SK-N-SH (cell line): Measurements from ENCODE around the gene MPST. TPM values are rescaled to one million over a fixed set of nuclear protein-coding genes. Genes with fewer than 3 reads are reported as not detected.

Experiments
- CTCF ChIA-PET: fragments of 300-600, 350-600 bp; formaldehyde crosslinking; extraction: SDS; loops from one replicate; lab custom pipeline; 2021; lab: Yijun Ruan, JAX
- POLR2A ChIA-PET: fragments of 350-600 bp; sonication (Branson Sonifier 250); formaldehyde crosslinking; extraction: SDS; loops from one replicate; lab custom pipeline; 2020; ENCODE audit warnings: antibody characterized with exemption, inconsistent platforms; lab: Yijun Ruan, JAX
- DNase-seq: peaks from one replicate; pipeline ENCODE4 v3.0.0; 2012
- H2AFZ ChIP-seq: fragments of 200-600 bp; sonication (generic); 2 replicates; pipeline ENCODE4 v1.8.1; 2016; ENCODE audit warnings: antibody characterized with exemption, mild to moderate bottlenecking, low read depth
- H3F3A ChIP-seq: fragments of 200-600 bp; sonication (generic); replicated peaks from 2 replicates; pipeline ENCODE3; 2016; ENCODE audit warnings: antibody characterized with exemption, mild to moderate bottlenecking; ENCODE audit not compliant: insufficient read depth
- H3K27ac ChIP-seq, 2 experiments: fragments of 200-500 bp in 1 of 2; fragments of 200-600 bp in 1 of 2; sonication (Bioruptor generic) in 1 of 2; sonication (generic), shearing (Covaris generic) in 1 of 2; 2 replicates each; pipeline versions ENCODE4 v1.5.1 to v1.6.1; 2014 to 2016; ENCODE audit warnings: low read depth in 2 of 2, inconsistent platforms in 1 of 2, low read length in 1 of 2, mild to moderate bottlenecking in 1 of 2, mixed read lengths in 1 of 2
- H3K27me3 ChIP-seq: fragments of 200-600 bp; sonication (generic), shearing (Covaris generic); 2 replicates; pipeline ENCODE4 v1.6.1; 2016; ENCODE audit warnings: mixed run types; ENCODE audit not compliant: insufficient read depth
- H3K36me3 ChIP-seq, 2 experiments: fragments of 200-500 bp in 1 of 2; fragments of 200-600 bp in 1 of 2; sonication (Bioruptor generic) in 1 of 2; sonication (generic) in 1 of 2; replicated peaks in 1 of 2; 2 replicates each; pipeline versions ENCODE3 to v1.5.1; 2014 to 2016; ENCODE audit warnings: low read length in 1 of 2, mild to moderate bottlenecking in 1 of 2; ENCODE audit not compliant: insufficient read depth in 2 of 2, control insufficient read depth in 1 of 2
- H3K4me1 ChIP-seq, 2 experiments: fragments of 200-500 bp in 1 of 2; fragments of 200-600 bp in 1 of 2; sonication (Bioruptor generic) in 1 of 2; sonication (generic), shearing (Covaris generic) in 1 of 2; 2 replicates each; pipeline versions ENCODE4 v1.5.1 to v1.6.1; 2014 to 2016; ENCODE audit warnings: low read depth in 1 of 2, low read length in 1 of 2, mixed run types in 1 of 2; ENCODE audit not compliant: insufficient read depth in 2 of 2, control insufficient read depth in 1 of 2
- H3K4me2 ChIP-seq: fragments of 200-600 bp; sonication (generic), shearing (Covaris generic); 2 replicates; pipeline ENCODE4 v1.6.1; 2017; ENCODE audit warnings: mixed run types
- H3K4me3 ChIP-seq, 2 experiments: fragments of 200-500 bp in 1 of 2; fragments of 200-600 bp in 1 of 2; sonication (Bioruptor generic) in 1 of 2; sonication (generic), shearing (Covaris generic) in 1 of 2; 2 replicates each; pipeline versions ENCODE4 v1.5.1 to v1.8.1; 2014 to 2016; ENCODE audit warnings: low read depth in 2 of 2, inconsistent platforms in 1 of 2, low read length in 1 of 2, mild to moderate bottlenecking in 1 of 2, mixed read lengths in 1 of 2, moderate library complexity in 1 of 2
- H3K79me2 ChIP-seq: fragments of 200-600 bp; sonication (generic); 2 replicates; pipeline ENCODE4 v1.8.1; 2017; ENCODE audit warnings: mild to moderate bottlenecking; ENCODE audit not compliant: insufficient read depth
- H3K9ac ChIP-seq: fragments of 200-600 bp; sonication (generic); 2 replicates; pipeline ENCODE4 v1.6.1; 2017; ENCODE audit warnings: mixed run types
- H3K9me2 ChIP-seq: fragments of 200-600 bp; sonication (generic); 2 replicates; pipeline ENCODE4 v1.6.1; 2017; ENCODE audit warnings: mixed run types
- H3K9me3 ChIP-seq: fragments of 200-600 bp; sonication (generic); 2 replicates; pipeline ENCODE4 v1.6.1; 2017; ENCODE audit warnings: mixed run types, mild to moderate bottlenecking, moderate library complexity
- H4K20me1 ChIP-seq: fragments of 200-600 bp; sonication (generic); 2 replicates; pipeline ENCODE4 v1.6.1; 2017; ENCODE audit warnings: mild to moderate bottlenecking, mixed run types; ENCODE audit not compliant: insufficient read depth
- CHD2 ChIP-seq: fragments of 150-350 bp; IDR thresholded peaks from 2 replicates; pipeline ENCODE4 v1.6.1; 2018; ENCODE audit warnings: low read length; ENCODE audit not compliant: partially characterized antibody
- CTCF ChIP-seq: fragments of 200-600 bp; sonication (generic); IDR thresholded peaks from 2 replicates; pipeline ENCODE4 v1.6.1; 2017; ENCODE audit warnings: antibody characterized with exemption, mild to moderate bottlenecking, moderate library complexity
- ELF1 ChIP-seq: IDR thresholded peaks from 2 replicates; pipeline ENCODE4 v1.4.0; 2012
- FOSL2 ChIP-seq: IDR thresholded peaks from 2 replicates; pipeline ENCODE4 v1.4.0; 2012; ENCODE audit warnings: low read depth, mild to moderate bottlenecking, moderate library complexity, borderline replicate concordance
- GABPA ChIP-seq: IDR thresholded peaks from 2 replicates; pipeline ENCODE4 v1.4.0; 2012; ENCODE audit warnings: low read depth, mild to moderate bottlenecking
- GATA2 ChIP-seq: sonication (generic); formaldehyde crosslinking; IDR thresholded peaks from 2 replicates; pipeline ENCODE4 v1.5.0; 2020; ENCODE audit warnings: mild to moderate bottlenecking, missing genetic modification reagents
- IRF3 ChIP-seq: fragments of 150-350 bp; IDR thresholded peaks from 2 replicates; pipeline ENCODE4 v1.6.1; 2016; ENCODE audit warnings: mild to moderate bottlenecking, low read depth, low read length
- JUND ChIP-seq: IDR thresholded peaks from 2 replicates; pipeline ENCODE4 v1.4.0; 2012
- MEF2A ChIP-seq: IDR thresholded peaks from 2 replicates; pipeline ENCODE4 v1.4.0; 2012; ENCODE audit warnings: low read depth, borderline replicate concordance
- MXI1 ChIP-seq: IDR thresholded peaks from 2 replicates; pipeline ENCODE4 v1.6.1; 2012; ENCODE audit warnings: mild to moderate bottlenecking, low read depth, low read length, improper control_type of control experiment
- POLR2AphosphoS5 ChIP-seq: IDR thresholded peaks from 2 replicates; pipeline ENCODE4 v1.6.1; 2012; ENCODE audit warnings: low read depth, low read length
- RCOR1 ChIP-seq: fragments of 150-350 bp; IDR thresholded peaks from 2 replicates; pipeline ENCODE4 v1.6.1; 2017; ENCODE audit warnings: antibody characterized with exemption, low read length
- RFX5 ChIP-seq: IDR thresholded peaks from 2 replicates; pipeline ENCODE4 v1.6.1; 2012; ENCODE audit warnings: mild to moderate bottlenecking, improper control_type of control experiment, low read length
- SIN3A ChIP-seq: IDR thresholded peaks from 2 replicates; pipeline ENCODE4 v1.6.1; 2012; ENCODE audit warnings: low read depth, mild to moderate bottlenecking, low read length, moderate library complexity, borderline replicate concordance
- TEAD4 ChIP-seq: IDR thresholded peaks from 2 replicates; pipeline ENCODE4 v1.4.0; 2012; ENCODE audit warnings: mild to moderate bottlenecking, borderline replicate concordance; ENCODE audit not compliant: insufficient read depth
- YY1 ChIP-seq: IDR thresholded peaks from 2 replicates; pipeline ENCODE4 v1.4.0; 2012; ENCODE audit warnings: low read depth, mild to moderate bottlenecking
- whole genome bisulfite sequencing: methylation state at CpG from one replicate; pipeline ENCODE4 v1.1.6; 2017; ENCODE audit warnings: low lambda C conversion rate; 5-methylcytosine and 5-hydroxymethylcytosine counted together
- polyA plus RNA-seq, 3 experiments: library from polyadenylated mRNA; depleted of rRNA; stranded (reverse); fragments of >200 nt; gene quantifications; 2 replicates each; pipeline ENCODE4 v1.2.3, GENCODE V29; 2012
- TF ChIP-seq, protein P1 (sequence below): IDR thresholded peaks from 2 replicates; pipeline ENCODE4; 2012
- TF ChIP-seq, protein P2 (sequence below): IDR thresholded peaks from 2 replicates; pipeline ENCODE4 v1.4.0; 2012; ENCODE audit warnings: low read depth, borderline replicate concordance

Gene MPST
- polyA plus RNA-seq, 1 of the 3 experiments (the other 2 are of a cell fraction), result 60.4 TPM

DNA sequence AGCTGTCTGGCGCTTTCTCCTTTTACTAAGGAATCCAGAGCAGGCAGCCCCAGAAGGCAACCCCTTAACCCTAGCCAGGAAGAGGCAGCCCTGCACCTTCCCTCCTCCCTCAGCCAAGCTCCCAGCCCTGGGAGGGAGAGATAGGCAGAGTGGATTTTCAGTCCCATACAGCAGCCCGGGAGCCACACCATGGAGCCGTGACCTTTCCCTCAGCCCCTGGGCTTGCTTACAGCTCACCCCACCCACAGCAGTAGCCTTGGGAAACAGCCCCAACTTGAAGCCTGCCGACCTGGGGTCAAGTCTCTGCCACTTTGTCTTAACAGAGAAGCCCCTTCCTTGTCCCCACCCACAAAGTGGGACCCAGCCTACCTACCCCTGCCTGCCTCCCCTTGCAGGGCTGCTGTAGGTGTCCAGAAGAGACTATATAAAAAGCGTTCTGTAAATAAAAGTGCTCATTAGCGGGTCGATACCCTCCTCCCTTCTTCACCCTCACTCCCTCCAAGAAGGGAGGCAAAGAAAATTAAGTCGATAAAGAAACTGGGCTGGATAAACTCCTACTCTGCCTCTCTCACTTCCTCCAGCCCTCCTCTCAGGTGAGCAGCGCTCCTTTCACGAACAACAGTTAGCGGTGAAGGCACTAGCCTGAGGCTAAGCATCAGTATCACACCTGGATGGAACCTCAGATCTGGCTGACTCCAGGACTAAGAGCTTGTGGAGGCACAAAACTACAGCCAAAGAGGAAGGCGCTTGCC, 4.5 kb upstream of the MPST start:
- Histone ChIP-seq H3K9me3 (no peaks in the 10 kb centered on the region), H3K9me2 (no peaks in the 10 kb centered on the region), H3K4me3 (no peak overlapping the region), H3F3A (no peaks in the 10 kb centered on the region), H2AFZ (no peak overlapping the region), H3K27ac (no peak overlapping the region), H4K20me1 (no peaks in the 10 kb centered on the region), H3K36me3 (peaks cover 3 to 7% of the 10 kb centered on the region in 2 experiments), H3K9ac (no peak overlapping the region), H3K4me2 (no peak overlapping the region), H3K4me1 (peaks cover 6 to 16% of the 10 kb centered on the region in 2 experiments; a peak in 1 of 4 replicates), H3K27me3 (no peaks in the 10 kb centered on the region), H3K79me2 (peaks cover 9% of the 10 kb centered on the region; the same call in 1 of the 2 replicates)
- POLR2A ChIA-PET, result no interaction called here
- 91% methylated on average over 11 of the region's 12 CpGs for WGBS
- no peak for DNase-seq
- TF ChIP-seq MXI1 (no peak), FOSL2 (no peak), RFX5 (no peak), TEAD4 (no peak), ELF1 (no peak), YY1 (no peak)
- TF ChIP-seq, protein P1, sequence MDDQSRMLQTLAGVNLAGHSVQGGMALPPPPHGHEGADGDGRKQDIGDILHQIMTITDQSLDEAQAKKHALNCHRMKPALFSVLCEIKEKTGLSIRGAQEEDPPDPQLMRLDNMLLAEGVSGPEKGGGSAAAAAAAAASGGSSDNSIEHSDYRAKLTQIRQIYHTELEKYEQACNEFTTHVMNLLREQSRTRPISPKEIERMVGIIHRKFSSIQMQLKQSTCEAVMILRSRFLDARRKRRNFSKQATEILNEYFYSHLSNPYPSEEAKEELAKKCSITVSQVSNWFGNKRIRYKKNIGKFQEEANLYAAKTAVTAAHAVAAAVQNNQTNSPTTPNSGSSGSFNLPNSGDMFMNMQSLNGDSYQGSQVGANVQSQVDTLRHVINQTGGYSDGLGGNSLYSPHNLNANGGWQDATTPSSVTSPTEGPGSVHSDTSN, result no peak
- CTCF ChIA-PET, result interaction anchor here (1.5 kb wide), 1 partner anchor 11 kb away, joined by 6 read pairs; no protein-coding TSS in a partner anchor

DNA sequence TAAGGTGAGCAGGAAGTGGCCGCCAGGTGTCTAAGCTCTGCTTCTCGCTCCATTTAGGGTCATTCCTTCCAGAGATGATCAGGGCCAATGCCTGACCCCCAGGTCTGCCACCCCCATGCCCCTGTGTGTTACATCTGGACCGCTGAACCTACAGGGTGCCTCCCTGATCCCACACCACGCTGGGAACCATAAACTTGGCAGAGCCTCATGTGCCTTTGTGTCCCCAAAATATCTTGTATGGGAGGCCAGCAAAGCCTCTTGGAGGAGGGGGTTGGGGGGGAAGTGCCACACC, 4.0 kb upstream of the MPST start:
- H2AFZ ChIP-seq, result no peak overlapping the region
- no peaks in the 10 kb centered on the region for H3K9me3 ChIP-seq
- CTCF ChIA-PET, result interaction anchor here (1.5 kb wide), 1 partner anchor 10 kb away, joined by 6 read pairs; no protein-coding TSS in a partner anchor
- no peaks in the 10 kb centered on the region for H3K9me2 ChIP-seq
- H3K4me3 ChIP-seq, result no peak overlapping the region
- peaks cover 14% of the 10 kb centered on the region; the same call in 1 of the 2 replicates for H3K79me2 ChIP-seq
- 96% methylated on average over 4 of the region's 4 CpGs for WGBS
- DNase-seq, result no peak
- H3K4me1 ChIP-seq, result peaks cover 8 to 16% of the 10 kb centered on the region in 2 experiments; a peak in 1 of 4 replicates
- peaks cover 3 to 7% of the 10 kb centered on the region in 2 experiments for H3K36me3 ChIP-seq
- no peak overlapping the region for H3K9ac ChIP-seq
- no peaks in the 10 kb centered on the region for H3K27me3 ChIP-seq
- TF ChIP-seq MXI1 (no peak), RCOR1 (no peak), GABPA (no peak), JUND (no peak), CHD2 (no peak), POLR2AphosphoS5 (no peak), YY1 (no peak), SIN3A (no peak), IRF3 (no peak), RFX5 (no peak), CTCF (no peak), MEF2A (no peak), GATA2 (no peak)
- TF ChIP-seq, protein P2, sequence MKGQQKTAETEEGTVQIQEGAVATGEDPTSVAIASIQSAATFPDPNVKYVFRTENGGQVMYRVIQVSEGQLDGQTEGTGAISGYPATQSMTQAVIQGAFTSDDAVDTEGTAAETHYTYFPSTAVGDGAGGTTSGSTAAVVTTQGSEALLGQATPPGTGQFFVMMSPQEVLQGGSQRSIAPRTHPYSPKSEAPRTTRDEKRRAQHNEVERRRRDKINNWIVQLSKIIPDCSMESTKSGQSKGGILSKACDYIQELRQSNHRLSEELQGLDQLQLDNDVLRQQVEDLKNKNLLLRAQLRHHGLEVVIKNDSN, result no peak
- TF ChIP-seq, protein P1, result no peak
- POLR2A ChIA-PET, result no interaction called here
- no peaks in the 10 kb centered on the region for H3F3A ChIP-seq
- no peak overlapping the region for H3K27ac ChIP-seq
- no peak overlapping the region for H3K4me2 ChIP-seq
- H4K20me1 ChIP-seq, result no peaks in the 10 kb centered on the region
